Neural progenitor cell (in vitro differentiated cells): ENCODE results near the gene AZIN2. TPM values are rescaled to one million over a fixed set of nuclear protein-coding genes. Genes with fewer than 3 reads are reported as not detected.

ENCODE experiments used
- DNase-seq: peaks from one replicate; pipeline ENCODE4 v3.0.0-alpha.2; 2016; ENCODE audit warnings: low spot score
- H2AFZ ChIP-seq: fragments of 200-600 bp; sonication (generic); replicated peaks from 2 replicates; pipeline ENCODE4 v1.6.1; 2016; ENCODE audit warnings: antibody characterized with exemption
- H3F3A ChIP-seq: fragments of 200-600 bp; sonication (generic); 2 replicates; pipeline ENCODE4 v1.6.1; 2016; ENCODE audit warnings: antibody characterized with exemption, low read depth
- H3K27ac ChIP-seq: fragments of 200-600 bp; sonication (generic); 2 replicates; pipeline ENCODE4 v1.5.1; 2016; ENCODE audit warnings: mild to moderate bottlenecking
- H3K27me3 ChIP-seq: fragments of 200-600 bp; sonication (generic); 2 replicates; pipeline ENCODE4 v1.6.1; 2016; ENCODE audit warnings: mild to moderate bottlenecking, moderate library complexity
- H3K36me3 ChIP-seq: fragments of 200-600 bp; sonication (generic); 2 replicates; pipeline ENCODE4 v1.5.1; 2016
- H3K4me1 ChIP-seq: fragments of 200-600 bp; sonication (generic); 2 replicates; pipeline ENCODE4 v1.6.1; 2016; ENCODE audit warnings: mixed run types
- H3K4me2 ChIP-seq: fragments of 200-600 bp; sonication (generic); 2 replicates; pipeline ENCODE4 v1.6.1; 2016
- H3K4me3 ChIP-seq: fragments of 200-600 bp; sonication (generic); 2 replicates; pipeline ENCODE4 v1.5.1; 2016
- H3K79me2 ChIP-seq: fragments of 200-600 bp; sonication (generic); 2 replicates; pipeline ENCODE4 v1.6.1; 2016; ENCODE audit warnings: low read depth
- H3K9ac ChIP-seq: fragments of 200-600 bp; sonication (generic); 2 replicates; pipeline ENCODE4 v1.6.1; 2016
- H3K9me3 ChIP-seq: fragments of 200-600 bp; sonication (generic); 2 replicates; pipeline ENCODE4 v1.5.1; 2016; ENCODE audit warnings: low read depth
- H4K20me1 ChIP-seq: fragments of 200-600 bp; sonication (generic); 2 replicates; pipeline ENCODE4 v1.6.1; 2016; ENCODE audit warnings: low read depth
- H3K27ac Mint-ChIP-seq: 3 replicates; pipeline ENCODE4 v1.8.0; 2021; ENCODE audit warnings: mixed read lengths
- H3K27me3 Mint-ChIP-seq: 2 replicates; pipeline ENCODE4 v1.8.0; 2022; ENCODE audit warnings: low read depth, mild to moderate bottlenecking, inconsistent platforms, moderate library complexity, mixed read lengths; ENCODE audit not compliant: insufficient read depth
- H3K36me3 Mint-ChIP-seq: 3 replicates; pipeline ENCODE4 v1.8.0; 2021; ENCODE audit warnings: mixed read lengths
- H3K4me1 Mint-ChIP-seq: 3 replicates; pipeline ENCODE4 v1.8.0; 2021; ENCODE audit warnings: mixed read lengths
- H3K4me3 Mint-ChIP-seq: 3 replicates; pipeline ENCODE4 v1.8.0; 2021; ENCODE audit warnings: mild to moderate bottlenecking, moderate library complexity, mixed read lengths
- H3K9me3 Mint-ChIP-seq: 3 replicates; pipeline ENCODE4 v1.8.0; 2020; ENCODE audit warnings: mixed read lengths
- EZH2 ChIP-seq: fragments of 200-600 bp; sonication (generic); IDR thresholded peaks from 2 replicates; pipeline ENCODE4 v1.6.1; 2017; ENCODE audit warnings: antibody characterized with exemption, mild to moderate bottlenecking, moderate library complexity
- EZH2phosphoT487 ChIP-seq: fragments of 200-600 bp; sonication (generic); IDR thresholded peaks from 2 replicates; pipeline ENCODE4 v1.6.1; 2017; ENCODE audit warnings: antibody characterized with exemption
- total RNA-seq: library from RNA; depleted of rRNA; stranded (reverse); fragments of >200 nt; gene quantifications from 2 replicates; pipeline ENCODE4 v1.2.3, GENCODE V29; 2015; ENCODE audit warnings: low replicate concordance
- TF ChIP-seq, protein P1 (sequence below): fragments of 200-600 bp; sonication (generic); IDR thresholded peaks from 2 replicates; pipeline ENCODE4 v1.5.1; 2017; ENCODE audit warnings: antibody characterized with exemption, mild to moderate bottlenecking

AZIN2 gene
- total RNA-seq, 1 donor from 2014 or later = 1.3 TPM

DNA sequence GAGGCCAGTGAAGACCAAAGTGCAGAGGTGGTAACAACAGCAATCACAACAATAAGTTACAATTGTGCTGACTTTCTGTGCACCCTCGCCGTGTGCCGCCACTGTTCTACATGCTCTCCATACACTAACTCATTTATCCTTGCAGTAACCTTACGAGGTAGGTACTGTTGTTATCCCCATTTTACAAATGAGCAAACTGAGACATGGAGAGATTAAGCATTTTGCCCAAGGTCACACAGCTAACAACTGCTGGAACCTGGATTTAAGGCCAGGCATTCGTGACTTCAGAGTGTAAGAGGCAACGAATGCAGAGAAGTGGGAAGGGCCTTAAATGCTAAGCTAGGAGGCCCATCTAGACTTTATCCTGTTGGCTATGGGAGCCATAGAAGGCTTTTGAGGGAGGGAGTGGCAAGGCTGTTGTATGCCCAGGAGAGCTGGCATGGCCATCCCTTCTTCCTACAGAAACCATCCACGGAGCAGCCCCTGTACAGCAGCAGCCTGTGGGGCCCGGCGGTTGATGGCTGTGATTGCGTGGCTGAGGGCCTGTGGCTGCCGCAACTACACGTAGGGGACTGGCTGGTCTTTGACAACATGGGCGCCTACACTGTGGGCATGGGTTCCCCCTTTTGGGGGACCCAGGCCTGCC, 36.6 kb downstream of the AZIN2 start:
- TF ChIP-seq, protein P1, sequence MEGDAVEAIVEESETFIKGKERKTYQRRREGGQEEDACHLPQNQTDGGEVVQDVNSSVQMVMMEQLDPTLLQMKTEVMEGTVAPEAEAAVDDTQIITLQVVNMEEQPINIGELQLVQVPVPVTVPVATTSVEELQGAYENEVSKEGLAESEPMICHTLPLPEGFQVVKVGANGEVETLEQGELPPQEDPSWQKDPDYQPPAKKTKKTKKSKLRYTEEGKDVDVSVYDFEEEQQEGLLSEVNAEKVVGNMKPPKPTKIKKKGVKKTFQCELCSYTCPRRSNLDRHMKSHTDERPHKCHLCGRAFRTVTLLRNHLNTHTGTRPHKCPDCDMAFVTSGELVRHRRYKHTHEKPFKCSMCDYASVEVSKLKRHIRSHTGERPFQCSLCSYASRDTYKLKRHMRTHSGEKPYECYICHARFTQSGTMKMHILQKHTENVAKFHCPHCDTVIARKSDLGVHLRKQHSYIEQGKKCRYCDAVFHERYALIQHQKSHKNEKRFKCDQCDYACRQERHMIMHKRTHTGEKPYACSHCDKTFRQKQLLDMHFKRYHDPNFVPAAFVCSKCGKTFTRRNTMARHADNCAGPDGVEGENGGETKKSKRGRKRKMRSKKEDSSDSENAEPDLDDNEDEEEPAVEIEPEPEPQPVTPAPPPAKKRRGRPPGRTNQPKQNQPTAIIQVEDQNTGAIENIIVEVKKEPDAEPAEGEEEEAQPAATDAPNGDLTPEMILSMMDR = no peak
- TF ChIP-seq EZH2phosphoT487 (no peak), EZH2 (no peak)
- H3K36me3 ChIP-seq = no peaks in the 10 kb centered on the region
- H3K27ac Mint-ChIP-seq = peak overlapping the region; percentile 69
- H3K36me3 Mint-ChIP-seq = no peaks in the 10 kb centered on the region
- no peaks in the 10 kb centered on the region for H3K79me2 ChIP-seq
- H3F3A ChIP-seq = no peaks in the 10 kb centered on the region
- no peak overlapping the region for H3K4me3 ChIP-seq
- H3K9me3 ChIP-seq = no peaks in the 10 kb centered on the region
- H2AFZ ChIP-seq = no peak overlapping the region
- H3K4me2 ChIP-seq = no peak overlapping the region
- DNase-seq = no peak
- H3K27ac ChIP-seq = no peak overlapping the region
- no peak overlapping the region for H3K9ac ChIP-seq
- H3K4me1 ChIP-seq = no peaks in the 10 kb centered on the region
- H3K27me3 Mint-ChIP-seq = peaks cover 3% of the 10 kb centered on the region
- H3K27me3 ChIP-seq = no peaks in the 10 kb centered on the region
- no peak overlapping the region for H3K4me3 Mint-ChIP-seq
- H3K9me3 Mint-ChIP-seq = no peaks in the 10 kb centered on the region
- H3K4me1 Mint-ChIP-seq = no peaks in the 10 kb centered on the region
- H4K20me1 ChIP-seq = no peaks in the 10 kb centered on the region

DNA sequence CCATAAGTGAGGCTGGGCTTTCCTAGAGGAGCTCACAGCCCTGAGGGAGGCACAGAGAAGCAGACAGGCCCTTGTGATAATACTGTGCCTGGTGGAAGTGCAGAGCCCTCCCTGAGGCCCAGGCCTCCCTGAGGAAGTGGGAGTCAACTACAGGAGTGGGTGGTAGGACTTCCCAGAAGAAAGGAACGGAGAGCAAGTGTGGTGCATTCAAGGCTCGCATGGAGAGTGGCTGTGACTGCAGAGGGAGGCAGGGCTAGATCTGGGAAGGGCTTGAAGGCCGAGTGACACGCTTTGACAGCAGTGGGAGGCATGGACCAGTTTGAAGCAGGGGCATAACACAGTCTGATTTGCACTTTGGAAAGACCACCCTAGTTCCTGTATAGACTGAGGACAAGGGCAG, 37.3 kb downstream of the AZIN2 start:
- H3K4me1 Mint-ChIP-seq = no peaks in the 10 kb centered on the region
- no peaks in the 10 kb centered on the region for H3K27me3 ChIP-seq
- no peaks in the 10 kb centered on the region for H3K36me3 ChIP-seq
- no peak for DNase-seq
- H3K79me2 ChIP-seq = no peaks in the 10 kb centered on the region
- no peak overlapping the region for H3K9ac ChIP-seq
- no peak overlapping the region for H3K4me2 ChIP-seq
- no peak overlapping the region for H2AFZ ChIP-seq
- H3K27me3 Mint-ChIP-seq = peaks cover 3% of the 10 kb centered on the region
- peak overlapping the region; percentile 20 for H3K4me3 Mint-ChIP-seq
- no peaks in the 10 kb centered on the region for H4K20me1 ChIP-seq
- H3K27ac ChIP-seq = no peak overlapping the region
- no peaks in the 10 kb centered on the region for H3K36me3 Mint-ChIP-seq
- peak overlapping the region; percentile 67 for H3K27ac Mint-ChIP-seq
- H3K9me3 Mint-ChIP-seq = no peaks in the 10 kb centered on the region
- TF ChIP-seq EZH2 (no peak), EZH2phosphoT487 (no peak)
- TF ChIP-seq, protein P1 = no peak
- no peak overlapping the region for H3K4me3 ChIP-seq
- no peaks in the 10 kb centered on the region for H3K4me1 ChIP-seq
- no peaks in the 10 kb centered on the region for H3K9me3 ChIP-seq
- H3F3A ChIP-seq = no peaks in the 10 kb centered on the region

DNA sequence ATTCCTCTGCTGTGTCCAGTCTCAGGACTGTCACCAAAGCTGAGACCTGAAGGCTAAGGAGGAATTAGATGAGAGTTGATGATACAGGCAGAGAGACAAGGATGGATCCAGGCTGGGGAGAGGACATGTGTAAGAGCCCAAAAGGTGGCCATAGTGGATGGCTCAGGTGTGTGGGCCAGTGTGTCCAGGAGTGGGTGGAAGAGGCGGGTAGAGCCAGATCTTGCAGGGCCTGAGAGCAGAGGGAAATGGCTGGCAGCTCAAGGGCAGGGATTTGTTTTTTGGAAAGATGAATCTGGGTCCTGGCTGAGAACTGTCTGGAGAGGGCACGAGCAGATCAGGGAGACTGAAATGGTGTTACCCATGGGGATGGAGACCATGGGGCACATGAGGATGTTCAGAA, 38.1 kb downstream of the AZIN2 start:
- Mint-ChIP-seq H3K36me3 (no peaks in the 10 kb centered on the region), H3K4me1 (no peaks in the 10 kb centered on the region), H3K27ac (no peak overlapping the region), H3K4me3 (no peak overlapping the region), H3K9me3 (no peaks in the 10 kb centered on the region), H3K27me3 (peaks cover 3% of the 10 kb centered on the region)
- no peaks in the 10 kb centered on the region for H3K36me3 ChIP-seq
- no peaks in the 10 kb centered on the region for H3K27me3 ChIP-seq
- H3K79me2 ChIP-seq = no peaks in the 10 kb centered on the region
- H3F3A ChIP-seq = no peaks in the 10 kb centered on the region
- H3K27ac ChIP-seq = no peak overlapping the region
- no peak overlapping the region for H3K9ac ChIP-seq
- H4K20me1 ChIP-seq = no peaks in the 10 kb centered on the region
- no peaks in the 10 kb centered on the region for H3K9me3 ChIP-seq
- no peak overlapping the region for H3K4me3 ChIP-seq
- TF ChIP-seq EZH2 = no peak
- no peak for TF ChIP-seq EZH2phosphoT487
- TF ChIP-seq, protein P1 = no peak
- no peaks in the 10 kb centered on the region for H3K4me1 ChIP-seq
- no peak overlapping the region for H2AFZ ChIP-seq
- no peak overlapping the region for H3K4me2 ChIP-seq
- DNase-seq = no peak
